Measurements from ENCODE around the gene STMN1. TPM values are rescaled to one million over a fixed set of nuclear protein-coding genes. Genes with fewer than 3 reads are reported as not detected.
A peak's percentile ranks its signal among the peaks of the same experiment; 100 is the strongest.

The STMN1 gene
- total RNA-seq, 1 donor from 2014 or later, result 15.8 TPM

DNA sequence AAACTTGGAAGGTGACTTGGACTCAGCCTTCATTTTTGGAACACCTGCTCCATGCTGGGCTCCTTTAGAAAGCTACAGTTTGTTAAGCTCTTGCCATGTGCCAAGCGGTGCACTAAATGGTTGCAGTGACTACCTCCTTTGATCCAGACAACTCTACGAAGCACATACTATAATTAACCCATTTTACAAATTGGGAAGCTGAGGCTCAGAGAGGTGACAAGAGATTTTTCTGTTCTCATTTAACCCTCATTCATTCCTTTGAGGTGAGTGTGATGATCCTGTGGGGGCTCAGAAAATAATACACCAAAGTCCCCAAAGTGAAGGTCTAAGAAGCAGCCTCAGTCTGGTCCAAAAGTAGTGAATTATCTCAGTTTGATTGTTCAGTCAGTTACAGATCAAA, 29.1 kb downstream of the STMN1 start:
- TF ChIP-seq, protein P1, sequence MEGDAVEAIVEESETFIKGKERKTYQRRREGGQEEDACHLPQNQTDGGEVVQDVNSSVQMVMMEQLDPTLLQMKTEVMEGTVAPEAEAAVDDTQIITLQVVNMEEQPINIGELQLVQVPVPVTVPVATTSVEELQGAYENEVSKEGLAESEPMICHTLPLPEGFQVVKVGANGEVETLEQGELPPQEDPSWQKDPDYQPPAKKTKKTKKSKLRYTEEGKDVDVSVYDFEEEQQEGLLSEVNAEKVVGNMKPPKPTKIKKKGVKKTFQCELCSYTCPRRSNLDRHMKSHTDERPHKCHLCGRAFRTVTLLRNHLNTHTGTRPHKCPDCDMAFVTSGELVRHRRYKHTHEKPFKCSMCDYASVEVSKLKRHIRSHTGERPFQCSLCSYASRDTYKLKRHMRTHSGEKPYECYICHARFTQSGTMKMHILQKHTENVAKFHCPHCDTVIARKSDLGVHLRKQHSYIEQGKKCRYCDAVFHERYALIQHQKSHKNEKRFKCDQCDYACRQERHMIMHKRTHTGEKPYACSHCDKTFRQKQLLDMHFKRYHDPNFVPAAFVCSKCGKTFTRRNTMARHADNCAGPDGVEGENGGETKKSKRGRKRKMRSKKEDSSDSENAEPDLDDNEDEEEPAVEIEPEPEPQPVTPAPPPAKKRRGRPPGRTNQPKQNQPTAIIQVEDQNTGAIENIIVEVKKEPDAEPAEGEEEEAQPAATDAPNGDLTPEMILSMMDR (IDR thresholded peaks at IDR 0.05; ENCODE audit: insufficient read depth, low read length, severe bottlenecking), result no peak
- Histone ChIP-seq H3K4me3 (ENCODE audit: low read depth, low read length) (no peak overlapping the region), H3K36me3 (ENCODE audit: control insufficient read depth, insufficient read depth, low read length) (no peaks in the 10 kb centered on the region), H3K27me3 (ENCODE audit: control insufficient read depth, insufficient read depth, low read length) (no peaks in the 10 kb centered on the region)
- FAIRE-seq, result no peak
- no peak for DNase-seq (ENCODE audit: low read depth)

GRCh38 chr1:25876693-25877077, 29.5 kb downstream of the STMN1 start:
- TF ChIP-seq, protein P1 (IDR thresholded peaks at IDR 0.05; ENCODE audit: insufficient read depth, low read length, severe bottlenecking), result no peak
- H3K36me3 ChIP-seq (ENCODE audit: control insufficient read depth, insufficient read depth, low read length), result no peaks in the 10 kb centered on the region
- no peak overlapping the region for H3K4me3 ChIP-seq (ENCODE audit: low read depth, low read length)
- no peak for FAIRE-seq
- no peak for DNase-seq (ENCODE audit: low read depth)
- H3K27me3 ChIP-seq (ENCODE audit: control insufficient read depth, insufficient read depth, low read length), result no peaks in the 10 kb centered on the region

DNA sequence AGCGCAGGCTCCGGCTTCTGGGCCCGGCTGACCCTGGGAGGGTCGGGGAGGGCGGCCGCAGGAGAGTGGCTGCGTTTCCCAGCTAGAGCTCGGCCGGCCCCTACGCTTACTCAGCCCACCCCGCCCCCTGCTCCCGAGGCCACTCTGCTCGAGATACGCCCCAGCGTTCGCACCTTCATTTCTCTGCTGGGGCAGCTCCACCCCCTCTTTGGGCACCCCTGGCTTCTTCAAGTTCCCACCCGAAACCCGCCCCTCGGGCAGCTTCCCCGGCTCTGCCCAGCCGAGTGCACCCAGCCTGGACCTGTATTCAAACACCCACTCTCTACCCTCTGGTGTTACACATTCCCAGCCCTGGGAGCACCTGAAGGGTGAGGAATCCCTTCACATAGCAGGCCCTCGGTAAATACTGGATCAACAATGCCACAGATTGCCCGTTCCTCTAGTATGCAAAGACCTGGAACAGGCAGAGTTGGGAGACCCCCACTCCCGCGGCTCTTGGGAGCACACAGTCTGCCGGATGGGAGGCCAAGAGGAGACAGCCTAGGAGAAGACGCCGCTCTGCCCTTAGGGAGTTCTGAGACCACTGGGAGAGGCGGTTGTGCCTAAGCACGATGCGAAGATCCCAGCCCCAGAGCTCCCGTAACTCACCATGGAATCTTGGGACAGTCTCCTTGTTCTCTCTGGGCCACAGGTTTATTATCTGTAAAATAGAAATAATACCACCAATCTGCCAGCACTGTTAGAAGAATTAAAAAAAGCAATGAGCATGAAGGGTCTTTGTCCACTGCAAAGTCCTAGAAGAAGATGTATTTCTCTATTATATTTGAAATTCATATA, 30.1 kb downstream of the STMN1 start:
- Histone ChIP-seq H3K4me3 (ENCODE audit: low read depth, low read length) (peak overlapping the region; percentile 87), H3K27me3 (ENCODE audit: control insufficient read depth, insufficient read depth, low read length) (no peaks in the 10 kb centered on the region), H3K36me3 (ENCODE audit: control insufficient read depth, insufficient read depth, low read length) (no peaks in the 10 kb centered on the region)
- peak; percentile 71 for DNase-seq (ENCODE audit: low read depth)
- TF ChIP-seq, protein P1 (IDR thresholded peaks at IDR 0.05; ENCODE audit: insufficient read depth, low read length, severe bottlenecking), result no peak
- no peak for FAIRE-seq

GRCh38 chr1:25875154-25875855, 30.9 kb downstream of the STMN1 start, which contains the start of gene PAQR7:
Gene PAQR7 (minus strand): TSS chr1:25875708. CDS start chr1:25863839, 11,869 bp downstream.
- DNase-seq (ENCODE audit: low read depth) (peak; percentile 49), FAIRE-seq (no peak)
- TF ChIP-seq, protein P1 (IDR thresholded peaks at IDR 0.05; ENCODE audit: insufficient read depth, low read length, severe bottlenecking), result peak; percentile 20
- Histone ChIP-seq H3K27me3 (ENCODE audit: control insufficient read depth, insufficient read depth, low read length) (no peaks in the 10 kb centered on the region), H3K4me3 (ENCODE audit: low read depth, low read length) (peak within 1 kb of the TSS; percentile 87), H3K36me3 (ENCODE audit: control insufficient read depth, insufficient read depth, low read length) (peaks cover under 1% of the 10 kb centered on the region)

GRCh38 chr1:25874635-25875153, 31.5 kb downstream of the STMN1 start:
- TF ChIP-seq, protein P1 (IDR thresholded peaks at IDR 0.05; ENCODE audit: insufficient read depth, low read length, severe bottlenecking), result no peak
- Histone ChIP-seq H3K4me3 (ENCODE audit: low read depth, low read length) (peak overlapping the region; percentile 87), H3K36me3 (ENCODE audit: control insufficient read depth, insufficient read depth, low read length) (peaks cover 4% of the 10 kb centered on the region), H3K27me3 (ENCODE audit: control insufficient read depth, insufficient read depth, low read length) (no peaks in the 10 kb centered on the region)
- no peak for DNase-seq (ENCODE audit: low read depth)
- FAIRE-seq, result no peak
